C4-2B (cell line): ENCODE results near the gene ATF7IP.

Experiments used
- H3K27ac ChIP-seq: fragments of 450-650 bp; 2 replicates; pipeline ENCODE4 v1.5.1; 2017
- ZFX ChIP-seq: fragments of 450-650 bp; IDR thresholded peaks from 2 replicates; pipeline ENCODE4 v1.6.1; 2017
- TF ChIP-seq, protein P1 (sequence below): fragments of 450-650 bp; conservative IDR thresholded peaks from 2 replicates; pipeline ENCODE4 v1.5.1; 2017; ENCODE audit warnings: mild to moderate bottlenecking

The ATF7IP gene

DNA sequence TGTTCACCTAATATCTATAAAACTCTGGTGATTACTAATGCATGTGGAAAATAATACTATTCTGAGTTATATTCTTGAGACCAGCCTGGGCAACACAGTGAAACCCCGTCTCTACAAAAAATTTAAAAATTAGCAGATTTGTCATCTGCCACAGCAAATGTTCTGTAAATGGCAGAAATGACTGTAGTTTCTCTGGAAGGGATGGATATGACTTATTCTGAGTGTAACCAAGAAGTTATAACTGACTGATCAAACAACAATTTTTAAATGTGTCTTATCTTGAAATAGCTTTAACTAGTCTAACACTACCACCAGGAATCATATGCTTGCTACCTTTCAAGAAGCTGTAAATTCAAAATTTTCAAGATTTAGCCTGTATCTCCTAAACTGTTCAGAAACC lies 113.5 kb downstream of the ATF7IP start:
- TF ChIP-seq, protein P1, sequence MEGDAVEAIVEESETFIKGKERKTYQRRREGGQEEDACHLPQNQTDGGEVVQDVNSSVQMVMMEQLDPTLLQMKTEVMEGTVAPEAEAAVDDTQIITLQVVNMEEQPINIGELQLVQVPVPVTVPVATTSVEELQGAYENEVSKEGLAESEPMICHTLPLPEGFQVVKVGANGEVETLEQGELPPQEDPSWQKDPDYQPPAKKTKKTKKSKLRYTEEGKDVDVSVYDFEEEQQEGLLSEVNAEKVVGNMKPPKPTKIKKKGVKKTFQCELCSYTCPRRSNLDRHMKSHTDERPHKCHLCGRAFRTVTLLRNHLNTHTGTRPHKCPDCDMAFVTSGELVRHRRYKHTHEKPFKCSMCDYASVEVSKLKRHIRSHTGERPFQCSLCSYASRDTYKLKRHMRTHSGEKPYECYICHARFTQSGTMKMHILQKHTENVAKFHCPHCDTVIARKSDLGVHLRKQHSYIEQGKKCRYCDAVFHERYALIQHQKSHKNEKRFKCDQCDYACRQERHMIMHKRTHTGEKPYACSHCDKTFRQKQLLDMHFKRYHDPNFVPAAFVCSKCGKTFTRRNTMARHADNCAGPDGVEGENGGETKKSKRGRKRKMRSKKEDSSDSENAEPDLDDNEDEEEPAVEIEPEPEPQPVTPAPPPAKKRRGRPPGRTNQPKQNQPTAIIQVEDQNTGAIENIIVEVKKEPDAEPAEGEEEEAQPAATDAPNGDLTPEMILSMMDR = no peak
- no peak for TF ChIP-seq ZFX
- no peak overlapping the region for H3K27ac ChIP-seq

DNA sequence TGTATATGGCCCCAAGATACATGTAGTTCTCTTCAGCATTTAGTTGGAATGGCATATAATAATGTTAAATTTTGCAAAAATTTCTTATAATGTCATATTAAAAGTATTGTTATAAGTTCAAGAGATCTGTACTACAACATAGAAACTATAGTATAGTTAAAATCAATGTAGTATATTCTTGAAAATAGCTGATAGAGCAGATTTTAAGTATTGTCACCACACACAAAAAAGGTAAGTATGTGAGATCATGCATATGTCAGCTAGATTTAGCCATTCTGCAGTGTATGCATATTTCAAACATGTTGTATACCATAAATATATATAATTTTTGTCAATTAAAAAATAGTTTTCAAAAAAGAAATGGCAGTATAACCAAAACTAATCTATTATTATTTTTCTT lies 115.7 kb downstream of the ATF7IP start:
- no peak overlapping the region for H3K27ac ChIP-seq
- TF ChIP-seq ZFX = no peak

DNA sequence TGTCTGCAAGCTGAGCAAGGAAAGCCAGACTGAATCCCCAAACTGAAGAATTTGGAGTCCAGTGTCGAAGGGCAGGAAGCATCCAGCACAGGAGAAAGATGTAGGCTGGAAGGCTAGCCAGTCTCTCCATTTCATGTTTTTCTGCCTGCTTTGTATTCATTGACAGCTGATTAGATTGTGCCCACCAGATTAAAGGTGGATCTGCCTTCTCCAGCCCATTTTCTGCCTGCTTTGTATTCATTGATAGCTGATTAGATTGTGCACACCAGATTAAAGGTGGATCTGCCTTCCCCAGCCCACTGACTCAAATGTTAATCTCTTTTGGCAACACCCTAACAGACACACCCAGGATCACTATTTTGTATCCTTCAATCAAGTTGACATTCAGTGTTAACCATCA lies 116.9 kb downstream of the ATF7IP start:
- TF ChIP-seq ZFX = no peak
- TF ChIP-seq, protein P1 = no peak
- no peak overlapping the region for H3K27ac ChIP-seq

DNA sequence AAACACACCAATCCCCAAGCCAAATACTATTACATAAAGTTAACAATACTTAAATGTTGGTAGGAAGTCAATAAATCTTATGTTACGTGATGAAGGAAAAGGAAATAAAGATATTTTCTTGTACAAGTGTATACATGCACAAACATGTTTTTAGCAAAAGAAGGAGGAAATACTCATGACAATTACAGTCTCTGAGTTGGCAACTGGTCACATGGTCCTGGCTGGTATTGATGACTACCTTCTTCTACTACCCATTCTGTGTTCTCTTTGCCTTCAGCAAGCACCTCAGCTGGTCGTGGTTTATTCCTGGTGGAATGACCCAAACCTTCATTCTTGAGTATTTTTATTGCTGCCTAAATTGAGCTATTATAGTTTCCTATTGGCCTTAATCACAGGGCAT lies 117.4 kb downstream of the ATF7IP start:
- no peak for TF ChIP-seq ZFX
- TF ChIP-seq, protein P1 = no peak
- H3K27ac ChIP-seq = no peak overlapping the region

DNA sequence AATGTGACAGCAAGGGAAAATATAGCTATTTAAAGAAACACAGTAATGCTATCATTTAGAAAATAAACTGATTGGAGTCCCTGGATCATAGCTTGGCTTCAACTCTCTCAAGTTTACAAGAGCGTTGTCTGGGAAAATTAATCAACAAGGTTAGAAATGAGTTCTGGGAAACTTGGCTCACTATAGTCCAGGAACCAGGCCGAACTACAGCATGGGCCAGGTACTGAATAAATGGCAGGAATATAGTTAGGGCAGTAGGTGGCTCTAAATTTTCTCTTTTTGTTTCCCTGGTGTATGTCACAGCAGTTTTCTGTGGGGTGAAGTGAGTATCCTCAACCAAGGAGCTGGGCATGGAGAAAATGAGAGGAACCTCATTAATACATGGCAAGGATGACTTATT lies 129.8 kb downstream of the ATF7IP start:
- TF ChIP-seq ZFX = no peak
- TF ChIP-seq, protein P1 = no peak
- no peak overlapping the region for H3K27ac ChIP-seq

DNA sequence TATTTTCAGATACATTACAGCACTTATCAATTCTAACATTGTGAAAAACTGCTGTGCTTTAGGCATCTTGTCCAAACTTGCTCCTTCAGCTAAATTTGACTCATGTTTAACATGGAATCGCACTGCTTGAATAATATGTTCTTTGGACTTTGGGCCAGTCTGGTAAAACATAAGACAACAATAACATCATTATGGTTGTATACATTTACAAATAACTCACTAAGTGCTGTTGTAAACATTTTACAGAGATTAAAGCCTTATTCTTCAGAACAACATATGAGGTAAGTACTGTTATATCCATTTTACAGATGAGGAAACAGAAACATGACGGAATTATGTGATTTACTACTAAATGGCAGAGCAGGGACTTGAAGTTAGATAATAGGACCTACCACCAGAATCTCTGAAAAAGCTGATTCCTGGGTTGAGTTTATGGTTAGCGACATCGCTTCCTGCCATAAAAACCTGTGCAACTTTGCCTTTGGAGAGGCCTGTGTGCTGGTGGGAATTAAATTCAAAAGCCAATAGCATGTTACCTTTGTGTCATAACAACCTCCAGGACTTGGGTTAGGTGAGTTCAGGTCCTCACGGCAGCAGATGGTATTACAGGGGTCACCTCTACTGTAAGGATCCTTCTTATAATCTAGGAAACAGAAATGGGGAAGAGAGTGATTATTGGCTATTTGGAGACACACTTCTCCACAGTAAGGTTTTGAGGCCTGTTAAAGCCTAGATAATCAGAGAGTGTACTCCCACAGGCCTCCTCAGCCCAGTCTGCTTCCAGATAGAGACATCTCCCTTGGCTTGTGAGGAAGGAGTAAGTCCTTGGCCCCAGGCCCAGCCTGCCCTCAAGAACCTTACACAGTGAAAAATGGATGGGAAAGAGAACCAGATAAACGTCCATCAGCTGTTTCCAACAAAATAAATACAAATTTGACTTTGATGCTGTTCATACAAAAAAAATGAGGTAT lies 140.4 kb downstream of the ATF7IP start:
- TF ChIP-seq ZFX = no peak
- TF ChIP-seq, protein P1 = no peak
- H3K27ac ChIP-seq = no peak overlapping the region

DNA sequence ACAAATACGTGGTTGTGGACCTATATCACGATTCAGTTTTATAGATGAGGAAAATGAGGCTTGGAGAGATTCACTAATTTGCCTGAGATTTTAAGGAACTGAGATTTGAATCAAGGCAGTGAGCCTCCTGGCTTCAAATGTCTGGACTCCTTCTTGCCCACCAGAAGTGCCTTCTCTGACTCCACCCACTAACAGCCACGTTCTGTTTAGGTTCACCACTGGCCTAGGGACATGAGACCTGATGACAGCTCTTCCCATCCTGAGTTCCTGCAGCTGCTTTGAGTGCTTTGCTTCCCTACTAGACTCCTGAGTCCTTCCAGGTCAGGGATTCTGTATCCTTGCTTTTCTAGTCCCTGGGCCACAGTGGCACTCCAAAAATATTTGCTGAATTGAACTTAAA lies 145.1 kb downstream of the ATF7IP start:
- no peak overlapping the region for H3K27ac ChIP-seq
- TF ChIP-seq, protein P1 = no peak
- TF ChIP-seq ZFX = no peak
